GM12874 (cell line): Measurements from ENCODE around the gene GABPA.

Experiments
- TF ChIP-seq, protein P1 (sequence below): IDR thresholded peaks from 2 replicates; pipeline ENCODE4 v1.5.1; 2011; ENCODE audit warnings: low read depth, mild to moderate bottlenecking, control low read depth, low read length, moderate library complexity; ENCODE audit not compliant: insufficient read depth

The GABPA gene

DNA sequence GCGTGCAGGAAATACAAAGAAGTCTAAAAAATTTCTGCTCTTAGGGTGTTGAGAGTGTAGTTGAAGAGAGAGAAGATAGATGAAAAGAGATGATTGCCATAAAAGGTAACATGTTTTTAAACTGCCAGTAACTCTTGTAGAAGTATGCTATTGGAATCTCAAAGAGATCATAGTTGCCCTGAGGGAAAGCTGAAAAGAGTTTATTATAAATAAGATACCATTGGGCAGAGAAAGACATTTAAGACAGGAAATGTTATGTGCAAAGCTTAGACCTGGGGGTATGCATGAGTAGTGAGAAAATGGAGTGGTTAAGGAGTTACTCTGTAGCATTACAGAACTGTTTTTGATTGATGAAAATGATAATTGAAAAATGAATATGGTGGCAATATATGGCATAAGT, 17.6 kb downstream of the GABPA start:
- TF ChIP-seq, protein P1, sequence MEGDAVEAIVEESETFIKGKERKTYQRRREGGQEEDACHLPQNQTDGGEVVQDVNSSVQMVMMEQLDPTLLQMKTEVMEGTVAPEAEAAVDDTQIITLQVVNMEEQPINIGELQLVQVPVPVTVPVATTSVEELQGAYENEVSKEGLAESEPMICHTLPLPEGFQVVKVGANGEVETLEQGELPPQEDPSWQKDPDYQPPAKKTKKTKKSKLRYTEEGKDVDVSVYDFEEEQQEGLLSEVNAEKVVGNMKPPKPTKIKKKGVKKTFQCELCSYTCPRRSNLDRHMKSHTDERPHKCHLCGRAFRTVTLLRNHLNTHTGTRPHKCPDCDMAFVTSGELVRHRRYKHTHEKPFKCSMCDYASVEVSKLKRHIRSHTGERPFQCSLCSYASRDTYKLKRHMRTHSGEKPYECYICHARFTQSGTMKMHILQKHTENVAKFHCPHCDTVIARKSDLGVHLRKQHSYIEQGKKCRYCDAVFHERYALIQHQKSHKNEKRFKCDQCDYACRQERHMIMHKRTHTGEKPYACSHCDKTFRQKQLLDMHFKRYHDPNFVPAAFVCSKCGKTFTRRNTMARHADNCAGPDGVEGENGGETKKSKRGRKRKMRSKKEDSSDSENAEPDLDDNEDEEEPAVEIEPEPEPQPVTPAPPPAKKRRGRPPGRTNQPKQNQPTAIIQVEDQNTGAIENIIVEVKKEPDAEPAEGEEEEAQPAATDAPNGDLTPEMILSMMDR = no peak

GRCh38 chr21:25756190-25756932, 21.6 kb downstream of the GABPA start:
- TF ChIP-seq, protein P1 = no peak

DNA sequence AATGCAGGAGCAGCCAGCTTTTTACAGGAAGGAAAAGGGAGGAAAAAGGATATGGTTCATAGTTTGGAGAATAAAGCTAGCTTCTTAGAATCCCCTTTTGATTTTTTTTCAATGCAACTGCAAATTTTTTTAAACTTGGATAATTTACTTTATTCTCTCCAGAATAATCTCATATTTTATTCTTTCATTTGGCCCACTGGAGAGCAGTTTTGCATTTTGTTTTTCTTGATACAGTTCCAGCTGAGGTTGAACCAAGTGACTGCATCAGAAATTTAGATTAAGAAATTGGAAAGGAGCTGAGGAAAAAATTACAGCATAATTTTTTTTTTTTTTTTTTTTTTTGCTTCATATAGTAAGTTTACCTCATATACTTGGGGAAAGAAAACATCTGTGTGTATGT, 22.8 kb downstream of the GABPA start:
- TF ChIP-seq, protein P1 = no peak

DNA sequence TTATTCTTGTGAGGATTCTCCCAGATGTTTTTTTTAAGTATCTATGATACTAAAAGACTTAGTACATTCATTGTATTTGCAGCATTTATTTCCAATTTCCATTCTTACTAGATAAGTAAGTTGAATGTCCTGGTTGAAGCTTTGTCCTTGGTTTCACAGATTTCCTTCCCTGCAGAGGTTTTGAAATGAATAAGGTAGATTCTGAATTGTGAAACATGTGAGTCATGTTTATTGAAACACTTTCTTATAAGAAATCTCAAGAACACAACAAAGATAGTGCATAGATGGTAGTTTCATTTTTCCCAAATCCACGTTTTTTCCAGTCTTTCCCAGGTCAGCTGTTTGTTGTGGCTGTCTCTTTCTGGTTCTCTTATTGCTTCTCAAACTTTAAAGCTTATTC, 24.8 kb downstream of the GABPA start:
- TF ChIP-seq, protein P1 = no peak

DNA sequence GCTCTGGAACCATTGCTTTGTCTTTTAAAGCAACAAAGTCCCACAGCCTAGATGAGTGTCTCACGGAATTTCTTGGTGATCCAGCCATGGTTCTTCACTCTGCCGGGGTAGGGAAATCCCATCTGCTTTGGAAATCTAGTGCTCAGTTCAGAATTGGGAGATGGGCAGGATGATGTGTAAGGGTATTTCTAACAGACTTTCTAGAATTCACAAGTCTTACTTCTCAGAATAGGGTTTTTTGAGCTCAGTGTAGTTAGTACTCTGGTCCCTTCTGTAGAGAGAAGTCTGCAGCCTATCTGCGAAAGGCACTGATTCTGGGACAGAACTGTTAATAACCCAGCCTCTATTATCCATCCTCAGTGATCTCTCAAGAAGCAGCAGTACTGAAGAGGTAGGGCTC, 25.3 kb downstream of the GABPA start:
- TF ChIP-seq, protein P1 = no peak

DNA sequence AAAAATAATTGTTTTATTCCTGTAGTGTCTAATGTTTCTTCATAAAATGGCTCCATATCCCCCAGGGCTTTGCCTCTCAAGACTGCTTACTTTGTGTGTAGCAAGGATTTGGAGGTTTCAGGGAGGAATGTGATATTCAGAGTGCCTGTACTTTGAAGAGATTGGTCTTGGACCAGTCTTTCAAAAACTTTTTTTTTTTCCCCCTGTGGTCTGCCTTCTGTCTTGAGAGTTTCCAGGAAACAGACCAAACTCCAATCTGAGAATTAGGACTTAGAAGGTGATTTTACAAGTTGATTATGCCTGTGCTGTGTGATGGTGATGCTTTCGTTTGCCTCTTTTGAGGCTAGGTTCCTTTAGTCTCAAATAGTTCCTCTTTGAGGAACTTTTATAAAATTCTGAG, 25.9 kb downstream of the GABPA start:
- TF ChIP-seq, protein P1 = no peak

- TF ChIP-seq, protein P1 = no peak
These were observed 29.3 kb downstream of the GABPA start for GRCh38 chr21:25764065-25764464.
